B cell (primary cell): ENCODE results near the gene MICU2. TPM values are rescaled to one million over a fixed set of nuclear protein-coding genes. Genes with fewer than 3 reads are reported as not detected.

ENCODE experiments used
- ATAC-seq: fragments of 200-7000 bp; cut with Tn5 transposase; one replicate; pipeline ENCODE4 v1.10.0; 2021; ENCODE audit warnings: low read depth, mild to moderate bottlenecking, moderate number of reproducible peaks, moderate library complexity
- CTCF ChIA-PET: fragments of 350-600 bp; sonication (Branson Sonifier 250); formaldehyde crosslinking; loops from one replicate; lab custom pipeline; 2021; ENCODE audit warnings: antibody characterized with exemption, inconsistent platforms; lab: Charles Lee
- POLR2A ChIA-PET: fragments of 350-600 bp; sonication (Branson Sonifier 250); formaldehyde crosslinking; loops from one replicate; lab custom pipeline; 2021; ENCODE audit warnings: antibody characterized with exemption; lab: Charles Lee
- DNase-seq: peaks from one replicate; pipeline ENCODE4 v3.0.0; 2013
- H2AFZ ChIP-seq: 2 replicates; pipeline ENCODE4 v1.6.1; 2012; ENCODE audit warnings: mild to moderate bottlenecking, low read depth, low read length; ENCODE audit not compliant: insufficient read depth, poor library complexity, severe bottlenecking
- H3K27ac ChIP-seq, 2 donors: 1 replicate in 1 of 2; 2 replicates in 1 of 2; pipeline ENCODE4 v1.5.1; 2012 to 2013; ENCODE audit warnings: low read length in 2 of 2, mild to moderate bottlenecking in 2 of 2, moderate library complexity in 1 of 2
- H3K27me3 ChIP-seq, 4 experiments: fragments of 200-600 bp in 1 of 4; sonication (generic) in 1 of 4; replicated peaks in 1 of 4; 1 replicate in 2 of 4; 2 replicates in 2 of 4; pipeline versions ENCODE4 v1.6.1 to v1.7.0; 2013 to 2016; ENCODE audit warnings: low read length in 3 of 4, mild to moderate bottlenecking in 2 of 4, mixed read lengths in 1 of 4, moderate library complexity in 1 of 4; ENCODE audit not compliant: insufficient read depth in 4 of 4, control insufficient read depth in 3 of 4; ENCODE audit errors: control extremely low read depth in 1 of 4
- H3K36me3 ChIP-seq, 2 experiments: replicated peaks in 1 of 2; 1 replicate in 1 of 2; 2 replicates in 1 of 2; pipeline versions ENCODE4 v1.6.1 to v1.7.1; 2013; ENCODE audit warnings: low read length in 1 of 2; ENCODE audit not compliant: insufficient read depth in 2 of 2, control insufficient read depth in 1 of 2; ENCODE audit errors: control extremely low read depth in 1 of 2, extremely low read depth in 1 of 2
- H3K4me1 ChIP-seq, 2 donors: fragments of 200-600 bp in 1 of 2; sonication (generic) in 1 of 2; 1 replicate in 1 of 2; 2 replicates in 1 of 2; pipeline versions ENCODE4 v1.5.1 to v1.6.1; 2013 to 2017; ENCODE audit warnings: low read length in 2 of 2; ENCODE audit not compliant: control insufficient read depth in 2 of 2, insufficient read depth in 2 of 2
- H3K4me2 ChIP-seq: replicated peaks from 2 replicates; pipeline ENCODE3; 2012; ENCODE audit warnings: mild to moderate bottlenecking, low read depth, low read length; ENCODE audit not compliant: poor library complexity, severe bottlenecking
- H3K4me3 ChIP-seq, 5 experiments: fragments of 200-600 bp in 1 of 5; sonication (generic) in 1 of 5; 1 replicate in 3 of 5; 2 replicates in 2 of 5; pipeline versions ENCODE4 v1.5.1 to v1.7.0; 2011 to 2016; ENCODE audit warnings: low read length in 4 of 5, mild to moderate bottlenecking in 4 of 5, low read depth in 2 of 5, control low read depth in 1 of 5, moderate library complexity in 1 of 5; ENCODE audit not compliant: insufficient read depth in 1 of 5; ENCODE audit errors: control extremely low read depth in 1 of 5, extremely low read depth in 1 of 5
- H3K79me2 ChIP-seq: fragments of 200-600 bp; sonication (generic); one replicate; pipeline ENCODE4 v1.6.0; 2016; ENCODE audit warnings: low read length; ENCODE audit not compliant: control insufficient read depth, insufficient read depth
- H3K9ac ChIP-seq: fragments of 200-600 bp; sonication (generic); 2 replicates; pipeline ENCODE4 v1.6.1; 2017; ENCODE audit warnings: mild to moderate bottlenecking, low read length, moderate library complexity
- H3K9me3 ChIP-seq, 3 donors: one replicate each; pipeline versions ENCODE4 v1.6.1 to v1.7.1; 2013; ENCODE audit warnings: low read length in 2 of 3; ENCODE audit not compliant: control insufficient read depth in 2 of 3, insufficient read depth in 1 of 3; ENCODE audit errors: control extremely low read depth in 1 of 3
- H4K20me1 ChIP-seq: 2 replicates; pipeline ENCODE4 v1.6.0; 2012; ENCODE audit warnings: mild to moderate bottlenecking, low read length; ENCODE audit not compliant: insufficient read depth, control insufficient read depth, poor library complexity, severe bottlenecking
- H3K27ac Mint-ChIP-seq: one replicate; pipeline ENCODE4 v1.8.0; 2021; ENCODE audit warnings: mixed read lengths
- H3K27me3 Mint-ChIP-seq: one replicate; pipeline ENCODE4 v1.8.0; 2021; ENCODE audit warnings: mixed read lengths
- H3K4me1 Mint-ChIP-seq: one replicate; pipeline ENCODE4 v1.8.0; 2021; ENCODE audit warnings: mixed read lengths
- H3K4me3 Mint-ChIP-seq: one replicate; pipeline ENCODE4 v1.8.0; 2021; ENCODE audit warnings: mixed read lengths
- H3K9me3 Mint-ChIP-seq: one replicate; pipeline ENCODE4 v1.8.0; 2022; ENCODE audit warnings: mixed read lengths; ENCODE audit not compliant: insufficient read depth
- EZH2 ChIP-seq: IDR thresholded peaks from 2 replicates; pipeline ENCODE4 v1.6.1; 2012; ENCODE audit warnings: borderline replicate concordance, low read depth, mild to moderate bottlenecking, moderate library complexity, low read length; ENCODE audit not compliant: insufficient read depth, poor library complexity, severe bottlenecking
- WGBS: methylation state at CpG from one replicate; pipeline ENCODE4 v1.1.5; 2013; ENCODE audit warnings: missing lambda C conversion rate; ENCODE audit not compliant: insufficient coverage; 5-methylcytosine and 5-hydroxymethylcytosine counted together
- intact Hi-C: fragments of 100-400 bp; cut with micrococcal nuclease; formaldehyde crosslinking; loops from one replicate; pipeline ENCODE4 v1.10.0; 2022
- polyA plus RNA-seq: library from polyadenylated mRNA; depleted of rRNA; stranded (reverse); fragments of >200 nt; gene quantifications from 2 replicates; pipeline ENCODE4 v1.2.3, GENCODE V29; 2012
- total RNA-seq, 2 donors: library from RNA; stranded (reverse); fragments of 120-200 nt in 1 of 2; gene quantifications; 1 replicate in 1 of 2; 2 replicates in 1 of 2; pipeline versions ENCODE4 v1.2.3 to v1.2.4, GENCODE V29; 2013 to 2022
- TF ChIP-seq, protein P1 (sequence below): fragments of 200-600 bp; IDR thresholded peaks from one replicate; pipeline ENCODE4 v1.8.0; 2022; ENCODE audit warnings: antibody characterized with exemption, mild to moderate bottlenecking

MICU2 gene
- total and polyA plus RNA-seq, 2 donors (not counting 1 experiment from before 2014, with no cell fraction given): 52.2 to 56.7 TPM

DNA sequence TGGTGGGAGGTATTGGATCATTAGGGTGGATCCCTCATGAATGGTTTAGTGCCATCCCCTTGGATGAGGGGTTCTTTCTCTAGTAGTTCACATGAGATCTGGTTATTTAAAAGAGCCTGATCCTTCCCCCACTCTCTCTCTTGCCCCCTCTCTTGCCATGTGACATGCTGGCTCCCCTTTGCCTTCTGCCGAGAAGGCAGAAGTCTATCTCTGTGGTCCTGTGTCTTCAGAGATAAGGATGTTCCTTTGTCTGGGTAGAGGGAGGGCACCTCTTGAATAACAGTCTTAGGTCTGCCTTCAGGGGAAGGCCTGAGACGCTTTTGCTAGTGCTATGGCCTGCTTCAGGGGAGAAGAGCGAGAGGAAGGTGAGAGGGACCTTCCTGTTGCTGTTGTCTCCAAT lies 142.8 kb downstream of the MICU2 start:
- no peaks in the 10 kb centered on the region for H3K36me3 ChIP-seq
- no peak overlapping the region for H3K27ac ChIP-seq
- H3K4me3 ChIP-seq: no peak overlapping the region
- H3K27me3 Mint-ChIP-seq: no peaks in the 10 kb centered on the region
- ChIA-PET POLR2A (no interaction called here), CTCF (no interaction called here)
- no peak overlapping the region for H3K9ac ChIP-seq
- H3K4me1 ChIP-seq: peaks cover 13 to 17% of the 10 kb centered on the region in 2 donors
- no peak overlapping the region for H3K4me3 Mint-ChIP-seq
- no peaks in the 10 kb centered on the region for H3K27me3 ChIP-seq
- no peak overlapping the region for H3K4me2 ChIP-seq
- no peak for TF ChIP-seq EZH2
- TF ChIP-seq, protein P1, sequence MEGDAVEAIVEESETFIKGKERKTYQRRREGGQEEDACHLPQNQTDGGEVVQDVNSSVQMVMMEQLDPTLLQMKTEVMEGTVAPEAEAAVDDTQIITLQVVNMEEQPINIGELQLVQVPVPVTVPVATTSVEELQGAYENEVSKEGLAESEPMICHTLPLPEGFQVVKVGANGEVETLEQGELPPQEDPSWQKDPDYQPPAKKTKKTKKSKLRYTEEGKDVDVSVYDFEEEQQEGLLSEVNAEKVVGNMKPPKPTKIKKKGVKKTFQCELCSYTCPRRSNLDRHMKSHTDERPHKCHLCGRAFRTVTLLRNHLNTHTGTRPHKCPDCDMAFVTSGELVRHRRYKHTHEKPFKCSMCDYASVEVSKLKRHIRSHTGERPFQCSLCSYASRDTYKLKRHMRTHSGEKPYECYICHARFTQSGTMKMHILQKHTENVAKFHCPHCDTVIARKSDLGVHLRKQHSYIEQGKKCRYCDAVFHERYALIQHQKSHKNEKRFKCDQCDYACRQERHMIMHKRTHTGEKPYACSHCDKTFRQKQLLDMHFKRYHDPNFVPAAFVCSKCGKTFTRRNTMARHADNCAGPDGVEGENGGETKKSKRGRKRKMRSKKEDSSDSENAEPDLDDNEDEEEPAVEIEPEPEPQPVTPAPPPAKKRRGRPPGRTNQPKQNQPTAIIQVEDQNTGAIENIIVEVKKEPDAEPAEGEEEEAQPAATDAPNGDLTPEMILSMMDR: no peak
- intact Hi-C loops: no loop called here
- peaks cover 7% of the 10 kb centered on the region for H4K20me1 ChIP-seq
- H3K9me3 Mint-ChIP-seq: no peaks in the 10 kb centered on the region
- DNase-seq: no peak
- H3K79me2 ChIP-seq: peaks cover 28% of the 10 kb centered on the region
- ATAC-seq: no peak
- H3K4me1 Mint-ChIP-seq: peaks cover 22% of the 10 kb centered on the region
- no peaks in the 10 kb centered on the region for H3K9me3 ChIP-seq
- no peak overlapping the region for H3K27ac Mint-ChIP-seq
- 97% methylated on average over 3 of the region's 3 CpGs for WGBS
- H2AFZ ChIP-seq: no peak overlapping the region
